NOMO-1 (cell line): ENCODE data around the gene DLST.

Experiments used
- DNase-seq, 2 experiments: peaks; one replicate each; lab custom pipeline; 2025; ENCODE audit not compliant: unreplicated experiment in 2 of 2; lab: John Stamatoyannopoulos, UW

The DLST gene

GRCh38 chr14:74936151-74936550 lies 54.4 kb downstream of the DLST start:
- DNase-seq, result no peak

DNA sequence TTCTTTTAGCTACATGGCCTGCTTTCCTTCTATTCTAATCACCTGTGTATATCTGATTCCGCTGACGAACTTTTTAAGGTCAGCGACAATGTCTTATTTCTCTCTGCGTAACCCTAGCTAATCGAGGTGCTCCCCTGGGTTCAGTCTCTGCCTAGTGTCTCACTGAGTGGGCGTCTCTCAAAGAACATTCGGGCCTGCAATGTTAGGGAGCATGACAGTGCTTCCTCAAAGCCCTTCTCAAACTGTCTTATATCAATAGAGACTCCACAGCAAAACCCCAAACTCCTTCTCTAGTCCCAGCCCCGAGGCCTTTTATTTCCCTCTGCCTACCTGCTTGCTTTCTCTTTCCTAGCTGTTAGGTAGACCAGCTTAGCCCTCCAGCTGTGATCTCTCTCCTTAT lies 55.0 kb downstream of the DLST start:
- DNase-seq, result no peak

DNA sequence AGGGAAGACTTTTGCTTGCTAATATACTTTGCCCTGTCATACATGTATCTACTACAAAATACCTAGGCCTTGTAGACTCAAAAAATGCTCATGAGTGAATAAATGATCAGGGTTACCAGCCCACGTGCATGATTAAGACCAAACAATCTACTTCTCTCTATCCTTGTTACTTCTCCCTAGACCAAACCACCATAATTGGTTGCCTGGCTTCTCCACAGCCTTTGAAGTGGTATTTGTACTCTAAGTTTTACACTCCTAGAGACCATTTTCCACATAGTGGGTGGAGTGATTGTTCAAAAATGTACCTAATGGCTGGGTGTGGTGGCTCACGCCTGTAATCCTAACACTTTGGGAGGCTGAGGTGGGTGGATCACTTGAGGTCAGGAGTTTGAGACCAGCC lies 55.5 kb downstream of the DLST start:
- no peak for DNase-seq

- peak in 1 of 2 experiments; percentile 14 for DNase-seq
These were observed 57.1 kb downstream of the DLST start for GRCh38 chr14:74938531-74939495.

DNA sequence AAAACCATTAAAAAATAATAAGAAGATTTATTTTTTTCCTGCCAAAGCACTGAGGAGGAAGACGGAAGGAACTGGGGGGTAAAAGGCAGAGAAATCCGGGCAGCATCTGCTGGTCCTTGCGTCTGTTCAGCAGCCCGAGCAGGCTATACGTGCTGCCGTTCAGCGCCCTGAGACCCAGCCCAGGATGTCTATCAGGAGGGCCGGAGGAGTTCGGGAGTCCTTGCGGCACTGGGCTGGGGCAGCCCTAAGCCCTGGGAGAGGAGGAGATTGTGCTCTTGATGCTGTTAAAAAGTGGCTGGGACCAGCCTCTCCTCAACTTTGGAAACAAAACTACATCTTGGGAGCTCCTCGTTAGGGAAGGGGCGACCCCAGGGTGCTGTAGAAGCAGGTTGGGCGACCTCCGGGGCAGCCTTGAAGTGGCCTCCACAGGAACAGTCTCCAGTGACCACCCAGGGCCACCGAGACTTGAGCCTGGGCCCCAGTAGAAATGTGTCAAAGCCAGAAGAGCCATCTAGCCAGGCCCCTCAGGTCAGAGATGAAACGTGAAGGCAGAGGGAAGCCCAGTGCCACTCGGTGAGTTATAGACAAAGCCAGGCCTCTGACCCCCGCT lies 59.3 kb downstream of the DLST start:
- DNase-seq, result no peak

- peak in 1 of 2 experiments; percentile 22 for DNase-seq
These were observed 60.0 kb downstream of the DLST start for GRCh38 chr14:74941676-74942097.

- no peak for DNase-seq
These were observed 60.5 kb downstream of the DLST start for GRCh38 chr14:74942181-74942580.

DNA sequence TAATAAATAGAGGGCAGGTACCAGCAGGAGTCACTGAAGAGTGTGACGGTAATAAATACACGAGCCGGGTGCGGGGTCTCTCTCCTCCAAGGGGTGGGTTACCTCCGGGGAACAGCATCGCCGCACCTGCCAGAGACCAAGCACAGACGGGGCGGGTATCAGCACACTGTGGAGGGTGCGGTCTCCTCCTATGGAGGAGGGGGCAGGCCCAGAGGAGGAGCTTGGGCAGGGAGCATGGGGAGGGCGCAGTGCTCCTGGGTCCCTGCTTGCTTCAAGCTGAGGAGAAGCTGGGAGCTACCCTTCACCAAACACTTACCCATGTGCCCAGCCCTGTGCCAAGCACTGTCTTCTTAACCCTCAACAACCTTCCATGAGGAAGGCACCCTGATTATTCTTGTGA lies 60.9 kb downstream of the DLST start:
- no peak for DNase-seq

DNA sequence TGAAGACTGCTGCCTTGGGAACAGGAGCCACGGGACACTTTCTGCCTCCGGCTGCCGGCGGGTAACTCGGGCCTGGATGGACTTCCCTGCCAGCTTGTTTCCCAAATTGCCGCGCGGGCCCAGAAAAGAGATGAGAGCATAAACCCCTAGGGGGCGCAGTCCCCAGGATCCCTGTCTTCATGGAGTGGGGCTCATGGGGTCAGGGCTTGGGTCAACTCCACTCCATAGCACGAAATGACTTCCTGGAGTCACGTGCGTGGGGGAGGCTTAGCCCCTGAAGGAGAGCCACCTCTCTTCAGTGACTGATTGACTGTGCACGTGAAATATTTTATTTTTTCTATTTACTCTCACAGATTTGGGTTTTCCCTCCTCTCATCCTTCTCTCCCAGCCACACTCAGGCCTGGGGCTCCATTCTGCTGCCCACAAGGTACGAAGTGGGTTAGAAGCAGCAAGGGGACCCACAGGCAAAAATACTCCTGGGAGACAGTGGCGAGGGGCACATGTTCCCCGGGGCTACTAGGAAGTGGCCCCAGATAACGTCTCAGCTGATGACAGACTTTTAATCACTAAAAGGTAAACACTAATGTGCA lies 63.6 kb downstream of the DLST start:
- peak in 1 of 2 experiments; percentile 14 for DNase-seq

DNA sequence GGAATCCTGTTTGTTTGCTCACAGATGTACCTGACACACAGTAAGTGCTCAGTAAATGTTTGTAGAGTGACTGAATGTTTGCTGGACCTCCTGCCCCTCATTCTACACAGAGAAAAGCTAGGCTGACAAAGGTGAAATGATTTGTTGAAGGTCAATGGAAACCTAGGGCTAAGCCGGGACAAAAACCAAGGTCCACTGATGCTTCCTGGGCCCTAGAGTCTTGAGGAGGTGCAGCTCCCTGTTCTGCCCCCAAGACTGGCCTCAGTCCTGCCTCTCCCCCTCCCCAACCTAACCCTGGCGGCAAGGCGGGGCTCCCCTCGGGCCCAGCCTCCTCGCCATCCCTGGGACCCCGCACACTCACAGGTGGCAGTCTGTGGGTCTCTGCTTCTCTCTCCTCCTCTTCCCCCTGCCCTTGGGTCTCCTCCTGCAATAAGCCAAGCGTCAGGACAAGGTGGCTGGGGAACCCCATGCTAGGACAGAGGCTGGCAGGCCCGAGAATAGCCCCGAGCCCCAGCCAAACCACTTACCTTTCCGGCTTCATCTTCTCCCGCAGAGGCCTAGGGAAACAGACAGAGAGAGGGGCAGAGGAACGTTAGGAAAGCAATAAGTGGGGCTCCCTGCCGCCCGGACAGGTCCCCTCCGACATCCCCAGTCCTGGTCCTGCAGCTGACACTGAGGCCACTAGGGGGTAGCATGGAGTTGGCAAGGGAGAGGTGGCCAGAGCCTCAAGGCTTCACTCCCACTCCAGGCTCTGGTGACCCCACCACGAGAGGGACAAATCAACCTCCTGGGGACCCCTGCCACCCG lies 64.3 kb downstream of the DLST start:
- DNase-seq, result peak; percentile 48 to 59

DNA sequence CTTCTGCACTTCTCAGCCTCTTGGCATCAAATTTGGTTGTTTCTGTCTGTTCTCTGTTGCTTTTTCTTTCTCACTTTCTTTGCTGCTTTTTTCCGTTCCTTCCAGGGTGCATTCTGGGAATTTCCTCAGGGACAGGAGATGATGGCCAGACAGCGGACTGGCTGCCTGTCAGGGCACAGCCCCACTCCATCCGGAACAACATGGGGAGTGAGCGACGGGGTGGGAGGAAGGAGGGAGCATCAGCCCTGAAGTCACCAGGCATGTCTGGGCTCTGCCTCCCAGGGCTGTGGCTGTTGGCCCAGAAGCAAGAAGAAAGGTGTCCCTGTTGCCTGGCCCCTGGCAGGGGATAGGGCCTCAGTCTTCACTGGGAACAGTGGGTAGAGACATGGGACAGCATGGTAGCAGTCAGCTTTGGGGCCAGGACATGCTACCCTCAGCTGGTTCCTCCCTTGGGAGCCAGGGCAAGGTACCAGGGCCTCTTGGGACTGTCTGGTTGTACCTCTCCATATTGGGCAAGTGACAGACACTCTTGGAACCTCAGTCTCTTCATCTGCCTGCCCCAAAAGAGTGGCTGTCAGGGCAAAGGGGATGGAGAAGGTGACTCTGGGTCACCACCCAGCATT lies 65.1 kb downstream of the DLST start:
- DNase-seq, result no peak

GRCh38 chr14:74947353-74948227 lies 65.9 kb downstream of the DLST start:
- DNase-seq, result no peak

GRCh38 chr14:74948228-74949175 lies 66.8 kb downstream of the DLST start:
- no peak for DNase-seq

GRCh38 chr14:74949191-74949601 lies 67.5 kb downstream of the DLST start:
- DNase-seq, result no peak

GRCh38 chr14:74949859-74950573 lies 68.3 kb downstream of the DLST start:
- DNase-seq, result no peak

DNA sequence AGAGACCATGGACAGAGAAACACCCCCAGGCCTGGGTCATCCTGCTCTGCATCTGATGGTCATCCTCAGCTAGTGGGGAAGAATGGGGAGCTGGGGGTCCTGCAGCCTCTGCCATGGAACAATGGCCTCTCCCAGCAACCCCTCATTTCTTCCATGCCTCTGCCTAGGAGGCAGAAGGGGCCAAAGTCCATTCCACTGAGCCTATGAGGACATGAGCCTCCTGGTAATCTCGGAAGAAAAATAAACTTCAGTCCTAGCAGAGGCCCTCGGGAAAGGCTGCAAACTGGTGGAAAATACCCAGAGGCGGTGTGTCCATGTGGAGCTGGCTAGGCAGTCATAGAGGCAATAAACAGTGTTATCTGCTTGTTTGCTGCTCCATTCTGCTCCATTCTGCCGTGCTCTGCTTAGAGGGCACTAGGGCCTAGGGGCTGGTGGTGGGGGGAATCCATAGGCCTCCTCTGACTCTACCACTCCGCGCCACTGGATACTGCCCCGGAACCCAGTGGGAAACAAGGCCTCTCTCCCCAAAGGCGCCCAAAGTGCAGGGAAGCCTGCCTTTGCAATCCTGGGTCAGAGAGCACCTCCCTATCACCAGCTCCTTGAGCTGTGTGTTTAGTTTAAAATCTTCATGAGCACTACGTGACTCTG lies 69.2 kb downstream of the DLST start:
- no peak for DNase-seq
